Stimulated activated CD8-positive, alpha-beta memory T cell treated with anti-CD3 and anti-CD28 coated beads, Interleukin-15, amount 100 ng/mL, for 48 hours (primary cell): ENCODE results near the gene PLXNA4.

Experiments
- DNase-seq, 2 donors: peaks; one replicate each; pipeline ENCODE4 v3.0.0-alpha.2; 2020; ENCODE audit warnings: low read depth in 2 of 2

The PLXNA4 gene

GRCh38 chr7:132504071-132504470 is 72.2 kb downstream of the PLXNA4 start:
- no peak for DNase-seq

GRCh38 chr7:132503415-132503814 is 72.9 kb downstream of the PLXNA4 start:
- no peak for DNase-seq

GRCh38 chr7:132501956-132502355 is 74.3 kb downstream of the PLXNA4 start:
- no peak for DNase-seq

DNA sequence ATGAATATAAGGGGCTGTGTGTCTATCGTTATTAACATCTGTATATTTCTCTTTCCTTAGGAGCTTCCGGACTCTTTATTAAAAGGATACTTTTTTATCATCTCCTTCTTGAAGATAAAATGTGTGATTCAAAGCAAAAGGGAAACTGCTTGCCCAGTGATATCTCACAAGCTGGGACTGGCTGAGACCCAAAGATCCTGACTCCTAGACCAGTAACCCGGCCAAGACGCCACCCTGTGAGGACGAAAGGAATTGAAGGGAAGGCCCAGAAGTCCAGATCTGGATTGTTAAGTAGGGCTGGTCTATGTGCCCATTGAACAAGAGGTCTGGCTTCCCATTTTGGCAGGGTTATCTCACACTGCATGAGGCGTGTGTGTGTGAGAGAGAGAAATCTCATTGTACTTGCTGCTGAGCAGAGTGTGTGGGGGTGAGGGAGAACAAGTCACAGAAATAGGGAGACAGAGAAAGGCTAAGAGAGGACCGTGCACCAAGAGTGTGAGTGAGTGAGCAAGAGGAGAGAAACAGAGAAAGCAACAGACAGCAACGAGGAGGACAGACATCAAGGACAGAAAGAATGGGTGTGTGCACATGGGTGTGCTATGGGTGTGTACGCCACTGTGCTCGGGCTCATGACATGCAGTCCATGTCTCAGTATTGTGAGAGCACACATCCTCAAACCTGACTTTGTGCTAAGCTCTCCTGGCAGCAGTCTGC is 75.4 kb downstream of the PLXNA4 start:
- DNase-seq = no peak

DNA sequence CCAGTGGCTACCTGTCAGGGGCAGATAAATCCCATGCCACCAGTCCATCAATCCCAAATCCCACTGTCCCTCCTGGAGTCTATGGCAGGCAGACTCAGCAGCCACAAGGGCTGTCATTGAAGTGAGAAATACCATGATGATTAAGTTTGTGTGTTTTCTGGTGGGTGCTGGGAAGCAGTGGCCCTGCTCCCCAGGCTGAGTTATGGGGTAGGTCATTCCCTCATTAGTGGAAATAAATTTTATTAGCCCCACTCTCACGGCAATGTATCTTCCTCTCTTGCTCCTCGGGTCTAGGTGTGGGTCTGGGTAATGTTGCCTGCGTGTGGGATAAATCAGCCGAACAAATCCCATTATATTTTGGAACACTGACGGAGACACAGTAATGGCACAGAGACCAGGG is 76.8 kb downstream of the PLXNA4 start:
- DNase-seq = no peak

DNA sequence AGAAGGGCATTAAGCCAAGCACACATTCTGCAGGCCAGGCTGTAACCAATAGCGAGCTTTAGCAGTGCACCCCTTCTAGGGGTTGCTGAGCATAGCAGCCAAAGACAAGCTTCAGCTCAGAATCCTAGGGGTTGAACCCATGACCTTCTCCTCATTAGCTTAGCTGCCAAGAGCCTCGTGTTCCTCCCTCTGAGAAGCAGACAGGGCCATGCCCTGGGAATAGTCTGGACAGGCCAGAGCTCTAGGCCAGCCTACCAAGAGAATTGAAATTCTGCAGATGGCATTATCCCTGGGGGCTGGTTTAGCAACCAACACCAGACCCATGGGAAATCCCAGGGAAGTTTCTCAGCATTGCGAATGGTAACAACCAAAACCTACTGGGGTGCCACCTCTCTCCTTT is 77.2 kb downstream of the PLXNA4 start:
- no peak for DNase-seq

DNA sequence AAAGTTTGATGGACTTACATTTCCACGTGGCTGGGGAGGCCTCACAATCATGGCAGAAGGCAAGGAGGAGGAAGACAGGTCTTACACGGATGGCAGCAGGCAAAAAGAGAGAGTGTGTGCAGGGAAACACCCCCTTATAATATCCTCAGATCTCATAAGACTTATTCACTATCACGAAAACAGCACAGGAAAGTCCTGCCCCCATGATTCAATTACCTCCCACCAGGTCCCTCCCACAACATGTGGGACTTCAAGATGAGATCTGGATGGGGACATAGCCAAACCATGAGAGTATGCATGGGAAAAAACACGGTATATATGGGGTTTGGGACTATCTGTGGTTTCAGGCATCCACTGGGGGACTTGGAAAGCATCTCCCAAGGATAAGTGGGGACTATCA is 78.0 kb downstream of the PLXNA4 start:
- no peak for DNase-seq

- DNase-seq = no peak
Measured at GRCh38 chr7:132497098-132497497, 79.2 kb downstream of the PLXNA4 start.

DNA sequence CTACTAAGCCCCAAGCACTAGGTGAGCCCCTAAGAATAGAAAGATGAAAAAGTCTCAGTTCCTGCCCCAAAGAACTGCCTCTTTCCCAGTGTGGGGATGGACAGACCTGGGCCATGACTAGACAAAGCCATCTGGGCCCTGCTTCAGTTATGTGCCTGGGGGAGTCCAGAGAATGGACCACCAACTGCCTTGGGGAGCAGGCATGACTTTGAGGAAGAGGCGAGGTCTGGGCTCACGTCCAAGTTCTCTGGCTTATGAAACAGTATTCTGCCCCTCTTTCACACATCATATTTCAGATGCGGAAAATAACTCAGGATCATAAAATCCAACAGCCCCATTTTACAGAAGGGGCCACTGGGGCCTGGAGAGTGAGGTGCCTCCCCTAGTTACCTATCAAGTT is 80.3 kb downstream of the PLXNA4 start:
- no peak for DNase-seq

- DNase-seq = no peak
Measured at GRCh38 chr7:132494474-132494873, 81.8 kb downstream of the PLXNA4 start.

DNA sequence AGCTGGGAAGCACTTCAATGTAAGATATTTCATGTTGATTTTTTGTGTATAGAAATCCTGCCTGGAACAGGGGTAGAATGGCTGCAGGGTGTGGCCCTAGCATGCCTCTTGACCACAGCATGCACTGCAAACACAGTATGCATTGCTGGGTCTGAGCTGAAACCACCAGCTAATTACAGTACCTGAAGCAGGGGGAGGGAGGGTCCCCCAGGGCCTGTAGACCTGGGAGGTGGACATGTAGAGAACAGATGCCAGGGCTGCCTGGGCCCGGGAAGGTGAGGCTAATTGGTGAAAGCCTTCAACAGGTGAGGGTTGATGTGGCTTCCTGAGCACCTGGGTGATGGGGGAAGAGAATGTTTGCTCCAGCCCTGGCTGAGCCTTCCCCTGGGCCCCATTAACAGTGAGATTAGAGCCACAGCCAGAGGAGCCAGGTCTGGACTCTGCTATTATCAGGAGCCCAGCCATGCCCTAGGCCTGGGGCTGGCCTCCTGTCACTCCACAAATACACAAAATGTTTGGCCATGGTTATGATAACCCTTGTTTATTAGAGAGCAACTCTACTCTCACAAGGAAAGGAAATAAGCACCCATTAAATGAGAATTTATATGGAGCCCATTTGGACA is 83.3 kb downstream of the PLXNA4 start:
- DNase-seq = no peak

DNA sequence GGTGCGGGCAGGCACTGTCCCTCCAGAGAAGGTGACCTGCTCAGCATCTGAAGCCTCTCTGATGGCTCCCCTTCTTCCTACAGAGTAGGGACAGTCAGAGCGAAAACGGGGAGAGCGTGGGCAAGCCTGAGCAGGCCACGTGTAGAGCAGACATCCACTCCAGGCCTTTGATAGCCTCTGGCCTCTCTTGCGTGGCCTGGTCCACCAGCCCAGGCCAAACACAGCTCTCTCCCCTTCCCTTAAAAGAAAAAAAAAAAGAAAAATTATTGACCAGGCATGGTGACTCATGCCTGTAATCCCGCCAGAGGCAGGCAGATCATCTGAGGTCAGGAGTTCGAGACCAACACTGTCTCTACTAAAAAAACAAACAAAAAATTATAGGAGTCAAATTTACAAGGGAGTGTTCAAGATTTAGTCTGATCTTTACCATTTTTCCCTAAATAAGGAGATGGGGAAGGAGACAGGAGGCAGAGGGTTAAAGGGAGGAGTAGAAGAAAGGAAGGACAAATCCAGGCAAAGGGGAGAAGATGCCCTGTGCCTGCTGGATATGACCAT is 84.8 kb downstream of the PLXNA4 start:
- no peak for DNase-seq

- no peak for DNase-seq
Measured at GRCh38 chr7:132490474-132490873, 85.8 kb downstream of the PLXNA4 start.

GRCh38 chr7:132489776-132490237 is 86.5 kb downstream of the PLXNA4 start:
- DNase-seq = no peak

GRCh38 chr7:132488634-132489302 is 87.5 kb downstream of the PLXNA4 start:
- DNase-seq = no peak

- no peak for DNase-seq
Measured at GRCh38 chr7:132486274-132486610, 90.0 kb downstream of the PLXNA4 start.

DNA sequence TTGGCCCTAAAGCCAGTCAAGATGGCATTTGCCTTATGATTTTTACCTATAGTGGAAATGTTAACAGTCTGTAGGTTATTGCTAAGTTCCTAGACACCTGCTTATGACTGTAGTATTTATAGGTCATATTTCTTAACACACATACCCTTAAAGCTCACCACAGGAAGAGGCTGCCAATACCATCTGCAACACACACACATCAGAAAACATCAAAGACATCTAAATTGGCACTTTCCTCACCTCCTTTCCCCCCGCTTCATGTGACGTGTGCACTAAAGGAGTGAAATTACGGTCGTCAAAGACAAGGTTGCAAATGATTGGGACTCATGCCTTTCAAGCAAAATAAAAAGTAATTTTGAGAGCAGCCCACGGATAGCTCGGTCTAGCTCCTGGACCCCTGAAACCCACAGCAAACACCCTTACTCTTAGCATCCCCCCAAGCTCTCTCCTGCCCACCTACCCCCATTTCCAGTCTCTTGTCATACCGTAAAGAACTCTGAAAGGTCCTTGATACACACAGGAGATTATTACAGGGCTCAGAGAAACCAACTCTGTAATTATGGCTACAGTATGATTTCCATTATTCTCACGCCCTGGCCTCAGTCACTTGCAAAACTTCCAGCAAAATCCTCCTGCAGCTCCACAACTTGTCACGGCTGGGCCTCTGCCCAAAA is 90.5 kb downstream of the PLXNA4 start:
- peak in 1 of 2 donors; percentile 8 for DNase-seq

DNA sequence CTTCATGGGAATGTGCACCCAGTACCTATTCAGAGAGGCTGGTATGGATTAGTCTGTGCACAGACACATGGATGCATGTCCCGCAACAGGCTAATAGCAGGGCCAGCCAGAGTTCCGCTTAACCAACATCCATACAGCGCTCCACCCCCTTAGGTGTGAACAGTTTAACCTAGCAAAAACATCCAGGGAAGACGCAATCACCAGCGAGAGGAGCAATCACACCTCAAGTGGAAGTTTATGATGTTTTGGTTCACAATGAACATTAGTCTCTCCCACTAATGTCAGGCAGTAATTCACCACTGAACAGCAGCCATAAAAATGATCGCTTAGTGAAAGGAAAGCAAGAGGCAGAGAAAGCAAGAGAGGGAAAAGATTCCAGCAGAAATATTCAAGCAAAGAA is 91.1 kb downstream of the PLXNA4 start:
- no peak for DNase-seq

DNA sequence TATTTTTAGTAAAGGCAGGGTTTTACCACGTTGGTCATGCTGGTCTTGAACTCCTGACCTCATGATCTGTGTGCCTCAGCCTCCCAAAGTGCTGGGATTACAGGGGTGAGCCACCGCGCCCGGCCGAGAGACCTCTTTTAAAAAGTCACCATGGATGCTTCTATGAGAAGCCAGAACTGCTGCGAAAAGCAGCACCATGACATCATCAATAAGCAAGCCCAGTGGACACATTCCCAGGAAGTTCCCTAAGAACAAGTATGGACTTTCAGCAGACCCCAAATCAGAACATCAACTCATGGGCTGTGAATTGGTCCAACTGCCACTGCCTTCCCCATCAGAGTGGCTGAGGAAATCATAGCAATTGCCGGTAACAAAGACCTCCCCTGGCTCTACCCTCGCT is 93.4 kb downstream of the PLXNA4 start:
- no peak for DNase-seq

DNA sequence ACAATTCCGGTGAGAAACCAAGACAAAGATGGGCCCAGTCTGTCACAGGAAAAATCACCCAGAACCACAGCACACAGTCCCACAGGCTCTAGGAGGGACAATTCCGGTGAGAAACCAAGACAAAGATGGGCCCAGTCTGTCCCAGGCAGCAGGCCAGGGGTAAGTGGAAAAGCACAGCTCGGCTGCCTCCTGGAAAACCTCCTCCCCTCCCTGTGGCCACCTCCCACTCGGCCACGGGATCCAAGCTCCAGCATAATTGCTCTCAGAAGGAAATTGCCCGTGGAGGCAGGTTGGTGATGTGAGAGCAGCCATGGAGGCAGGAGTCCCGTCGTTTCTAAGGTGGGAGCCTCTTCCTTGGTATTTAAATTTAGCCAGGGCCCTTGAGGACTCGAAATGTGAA is 95.7 kb downstream of the PLXNA4 start:
- DNase-seq = no peak

- DNase-seq = no peak
Measured at GRCh38 chr7:132476541-132476940, 99.7 kb downstream of the PLXNA4 start.

DNA sequence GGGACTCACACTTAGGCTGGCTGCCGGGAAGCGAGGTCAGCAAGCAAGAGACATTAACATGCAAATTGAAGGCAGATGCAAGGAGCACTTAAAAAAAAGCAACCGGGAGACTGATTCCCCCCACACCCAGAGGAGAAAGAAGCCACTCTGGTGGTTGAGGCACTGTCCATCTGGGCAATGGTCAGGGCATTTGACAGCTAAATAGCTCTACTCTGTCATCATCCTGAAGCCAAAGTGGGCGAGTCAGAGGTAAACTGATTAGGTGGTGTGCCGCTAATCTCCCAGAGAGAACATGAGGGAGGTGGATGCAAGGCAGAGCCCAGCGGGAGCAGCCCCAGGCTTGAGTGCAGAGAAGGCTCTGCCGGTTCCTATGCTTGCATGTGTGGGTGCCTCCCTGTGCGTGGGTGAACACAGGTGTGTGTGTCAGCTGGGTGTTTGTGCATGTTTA is 100.6 kb downstream of the PLXNA4 start:
- no peak for DNase-seq
